CD4-positive, alpha-beta T cell treated with Interleukin-6 for 4 hours (primary cell): ENCODE data around the gene NDNF.

ENCODE experiments used
- DNase-seq: peaks from one replicate; pipeline ENCODE4 v3.0.0-alpha.2; 2020; ENCODE audit warnings: mixed read lengths

NDNF gene, protein sequence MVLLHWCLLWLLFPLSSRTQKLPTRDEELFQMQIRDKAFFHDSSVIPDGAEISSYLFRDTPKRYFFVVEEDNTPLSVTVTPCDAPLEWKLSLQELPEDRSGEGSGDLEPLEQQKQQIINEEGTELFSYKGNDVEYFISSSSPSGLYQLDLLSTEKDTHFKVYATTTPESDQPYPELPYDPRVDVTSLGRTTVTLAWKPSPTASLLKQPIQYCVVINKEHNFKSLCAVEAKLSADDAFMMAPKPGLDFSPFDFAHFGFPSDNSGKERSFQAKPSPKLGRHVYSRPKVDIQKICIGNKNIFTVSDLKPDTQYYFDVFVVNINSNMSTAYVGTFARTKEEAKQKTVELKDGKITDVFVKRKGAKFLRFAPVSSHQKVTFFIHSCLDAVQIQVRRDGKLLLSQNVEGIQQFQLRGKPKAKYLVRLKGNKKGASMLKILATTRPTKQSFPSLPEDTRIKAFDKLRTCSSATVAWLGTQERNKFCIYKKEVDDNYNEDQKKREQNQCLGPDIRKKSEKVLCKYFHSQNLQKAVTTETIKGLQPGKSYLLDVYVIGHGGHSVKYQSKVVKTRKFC

DNA sequence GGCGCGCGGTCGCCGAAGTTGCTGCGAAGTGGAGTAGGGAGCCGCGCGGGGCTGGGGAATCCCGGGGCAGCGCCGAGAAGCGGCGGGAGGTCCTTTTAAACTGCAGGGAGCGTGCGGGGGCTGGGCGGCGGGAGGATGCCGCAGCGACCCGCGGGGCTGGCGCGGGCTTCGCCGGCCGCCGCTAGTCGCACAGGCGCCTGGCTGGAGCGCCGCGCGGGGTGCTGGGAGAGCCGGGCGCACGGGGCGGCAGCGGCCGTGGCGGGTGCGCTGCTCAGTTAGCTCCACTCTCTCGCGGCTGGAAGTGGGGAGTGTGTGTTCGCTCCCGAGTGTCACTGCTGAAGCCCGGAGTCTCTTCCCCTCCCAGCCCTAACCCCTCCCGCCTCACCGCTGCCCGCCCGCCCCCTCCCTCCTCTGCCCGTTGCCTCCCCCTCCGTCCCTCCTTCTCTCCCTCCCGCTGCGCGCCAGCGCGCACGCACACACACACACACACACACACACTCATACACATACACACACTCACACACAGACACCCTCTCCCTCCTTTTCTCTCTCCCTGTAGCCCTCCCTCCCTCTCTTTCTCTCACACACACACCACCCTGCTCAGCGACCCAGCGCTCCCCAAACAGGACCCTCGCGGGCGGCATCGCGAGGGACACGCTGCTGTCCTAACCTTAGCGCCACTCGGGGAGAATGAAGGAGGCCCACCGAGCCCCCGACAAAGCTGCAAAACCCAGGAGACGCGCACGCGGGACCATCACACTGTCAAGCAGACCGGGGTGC is at the start of gene NDNF:
TSS of gene NDNF (minus strand) at position 312 of the 780 bp plus-strand sequence. CDS start 26,698 bp downstream, outside the sequence.
- DNase-seq, result peak; percentile 42

DNA sequence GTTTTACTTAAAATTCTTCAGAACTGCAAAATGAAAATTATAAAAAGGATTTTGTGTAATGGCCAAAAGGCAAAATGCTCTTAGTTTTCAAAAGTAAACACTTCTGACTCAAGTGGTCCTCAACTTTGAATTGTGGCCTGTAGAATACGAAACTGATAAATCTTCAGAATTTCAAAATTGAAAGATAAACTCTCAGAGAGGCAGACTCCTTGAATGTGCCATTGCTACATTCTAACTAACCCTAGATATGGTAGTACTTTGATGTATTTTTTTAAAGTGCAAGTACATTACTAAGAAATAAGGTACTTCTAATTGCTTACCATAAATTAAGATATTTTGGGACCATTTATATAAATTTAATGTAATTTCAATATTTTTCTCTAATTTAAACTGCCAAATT is 47.4 kb upstream of the NDNF start:
- DNase-seq, result no peak

DNA sequence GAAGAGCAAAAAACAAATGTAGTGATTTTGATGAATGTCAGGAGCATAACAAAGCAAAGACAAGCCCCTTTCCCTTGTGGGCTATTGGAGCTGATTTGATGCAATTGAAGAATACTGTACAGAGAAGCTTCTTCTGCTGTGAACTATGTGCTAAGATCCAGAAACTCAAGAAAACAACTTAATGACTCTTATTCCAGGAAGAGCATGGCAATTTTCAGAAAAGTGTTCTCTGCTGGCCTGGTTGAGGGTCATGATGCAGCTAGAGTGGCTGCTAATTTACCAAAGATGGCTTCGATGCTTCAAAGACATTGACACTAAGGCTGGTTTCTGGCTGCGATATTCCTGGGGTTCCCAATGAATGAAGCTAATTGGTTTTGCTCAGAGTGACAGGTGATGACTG is 46.0 kb upstream of the NDNF start:
- no peak for DNase-seq

DNA sequence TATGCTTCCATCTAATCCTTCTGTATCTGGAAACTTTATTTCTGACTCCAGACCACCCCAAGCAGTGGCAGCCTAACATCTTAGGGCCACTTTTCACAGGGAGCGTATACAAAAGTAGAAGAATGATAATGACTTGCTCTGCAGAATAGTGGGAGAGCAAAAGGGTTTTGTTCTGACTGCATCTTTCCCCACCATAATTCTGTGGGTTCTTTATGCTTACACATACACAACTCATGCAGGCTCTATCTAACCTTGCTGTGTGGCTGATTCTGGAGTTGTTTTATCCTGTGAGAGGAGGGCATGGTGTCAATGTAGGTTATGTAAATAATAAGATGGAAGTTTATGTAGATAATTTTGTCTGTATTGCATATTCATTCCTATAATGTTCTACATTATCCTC is 42.4 kb upstream of the NDNF start:
- no peak for DNase-seq

DNA sequence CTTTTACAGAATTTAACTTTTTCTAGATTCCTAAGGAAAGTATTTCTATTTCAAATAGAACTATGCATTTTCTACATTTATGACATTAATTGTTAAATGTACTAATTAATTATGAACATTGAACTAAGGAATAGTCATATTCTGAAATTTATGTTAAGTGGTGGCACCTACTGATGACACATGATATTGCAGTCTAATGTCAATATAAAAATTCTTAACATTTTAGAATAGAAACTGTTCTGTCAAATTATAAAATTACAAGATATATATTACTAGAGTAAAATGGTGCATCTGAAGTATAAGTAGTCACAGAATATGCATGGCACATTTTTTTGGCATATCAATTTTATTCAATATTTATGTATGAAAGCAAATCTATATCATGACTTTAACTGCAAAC is 40.2 kb upstream of the NDNF start:
- no peak for DNase-seq

DNA sequence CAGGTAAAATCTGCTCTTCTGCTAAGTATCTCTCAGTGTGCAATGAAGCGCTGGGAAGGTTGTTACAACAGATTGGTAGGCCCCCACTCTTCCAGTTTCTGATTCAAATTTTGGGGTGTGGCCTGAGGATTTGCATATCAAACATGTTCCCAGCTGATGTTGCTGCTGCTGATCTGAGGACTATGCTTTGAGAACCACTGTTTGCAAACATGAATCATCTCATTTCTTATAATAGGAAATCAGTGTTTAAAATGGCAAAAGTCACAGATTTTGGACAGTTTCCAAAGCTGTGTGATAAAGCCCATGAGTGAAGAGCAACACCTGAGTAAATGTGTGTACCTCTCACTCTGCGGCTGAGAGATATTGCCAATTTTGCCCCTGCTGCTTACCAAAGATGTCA is 36.2 kb upstream of the NDNF start:
- DNase-seq, result no peak

DNA sequence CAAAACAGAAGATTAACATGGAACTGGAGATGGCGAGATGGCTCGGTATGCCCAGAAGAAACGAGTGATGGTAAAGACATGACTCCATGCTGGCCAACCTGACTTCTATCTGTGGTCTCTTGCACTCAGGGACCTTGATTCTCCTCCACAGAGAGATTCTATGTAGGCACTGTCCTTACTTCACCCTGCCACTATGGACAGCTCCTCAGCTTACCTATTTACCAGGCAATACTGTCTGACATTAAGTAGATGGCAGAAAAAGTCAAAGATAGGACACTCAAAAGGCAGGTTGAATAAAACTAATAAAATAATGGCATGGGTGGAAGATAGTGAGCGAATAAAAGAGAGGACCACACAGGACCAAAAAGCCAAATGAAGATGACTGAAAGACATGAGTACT is 35.2 kb upstream of the NDNF start:
- DNase-seq, result no peak

DNA sequence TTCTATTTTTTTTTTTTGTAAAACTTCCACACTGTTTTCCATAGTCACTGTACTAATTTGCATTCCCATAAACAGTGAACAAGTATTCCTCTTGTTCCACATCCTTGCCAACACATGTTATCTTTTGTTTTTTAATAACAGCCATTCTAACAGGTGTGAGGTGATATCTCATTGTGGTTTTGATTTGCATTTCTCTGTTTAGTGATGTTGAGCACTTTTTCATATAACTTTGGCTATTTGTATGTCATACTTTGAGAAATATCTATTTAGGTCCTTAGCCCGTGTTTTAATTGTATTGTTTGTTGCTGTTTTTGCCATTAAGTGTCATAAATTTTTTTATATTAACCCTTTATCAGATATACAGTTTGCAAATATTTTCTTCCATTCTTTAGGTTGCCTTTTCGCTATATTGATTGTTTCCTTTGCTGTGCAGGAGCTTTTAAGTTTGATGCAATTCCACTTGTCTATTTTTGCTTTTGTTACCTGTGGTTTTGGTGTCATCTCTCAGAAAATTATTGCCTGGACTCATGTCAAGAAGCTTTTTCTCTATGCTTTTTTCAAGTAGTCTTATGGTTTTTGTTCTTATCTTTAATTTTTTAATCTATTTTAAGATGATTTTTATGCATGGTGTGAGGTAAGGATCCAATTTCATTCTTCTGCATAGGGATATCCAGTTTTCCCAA is 27.9 kb upstream of the NDNF start:
- DNase-seq, result no peak

DNA sequence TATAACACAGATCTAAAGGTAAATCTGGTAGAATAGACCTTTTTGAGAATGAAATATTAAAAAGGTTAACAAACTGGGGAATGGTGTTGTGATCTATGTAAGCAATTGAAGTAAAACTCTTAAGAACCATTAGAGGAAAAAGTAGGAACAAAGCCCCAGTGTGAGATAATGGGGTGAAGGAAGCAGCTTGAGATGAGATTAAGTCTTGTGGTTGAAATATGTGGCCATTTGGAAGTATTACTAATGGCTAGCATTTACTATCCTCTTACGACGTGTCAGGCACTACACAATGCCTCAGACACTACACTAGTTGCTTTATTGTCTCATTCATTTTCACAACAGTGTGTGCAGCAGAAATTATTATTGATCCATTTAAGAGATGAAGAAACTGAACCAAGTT is 25.9 kb upstream of the NDNF start:
- no peak for DNase-seq

DNA sequence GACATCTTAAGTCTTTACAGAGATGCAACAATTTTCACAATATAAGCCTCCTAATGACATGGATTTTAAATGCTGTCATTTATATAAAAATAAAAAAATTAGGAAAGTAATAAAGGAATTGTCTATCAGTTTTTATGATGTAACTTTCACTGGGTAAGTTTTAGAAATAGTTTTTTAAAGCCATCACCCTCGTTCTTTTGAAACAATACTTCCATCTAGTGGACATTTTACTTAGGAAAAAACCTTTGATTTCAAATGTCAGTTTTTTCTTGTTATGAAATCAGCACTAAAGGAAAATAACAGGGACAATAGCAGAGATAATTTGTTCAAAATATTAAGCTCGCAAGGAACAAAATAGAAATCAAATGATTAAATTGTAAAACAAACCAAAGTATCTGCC is 24.3 kb upstream of the NDNF start:
- no peak for DNase-seq

DNA sequence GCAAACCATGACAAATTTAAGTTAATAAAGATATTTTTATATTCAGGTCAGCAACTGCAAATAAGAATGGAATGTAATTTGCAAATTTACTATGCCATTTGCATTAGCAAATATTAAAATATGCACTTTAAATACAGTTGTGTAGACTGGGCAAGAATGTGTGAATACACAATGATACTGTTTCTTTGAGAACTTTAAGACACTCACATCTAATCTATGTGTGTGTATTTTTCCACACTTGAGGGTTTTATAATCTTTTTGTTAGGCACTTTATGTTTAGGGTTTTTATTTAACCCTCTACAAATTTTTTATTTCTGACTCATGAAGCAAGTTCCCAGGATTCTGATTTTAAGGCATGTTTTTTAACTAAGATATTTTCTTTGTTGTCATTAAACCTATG is 23.9 kb upstream of the NDNF start:
- no peak for DNase-seq

DNA sequence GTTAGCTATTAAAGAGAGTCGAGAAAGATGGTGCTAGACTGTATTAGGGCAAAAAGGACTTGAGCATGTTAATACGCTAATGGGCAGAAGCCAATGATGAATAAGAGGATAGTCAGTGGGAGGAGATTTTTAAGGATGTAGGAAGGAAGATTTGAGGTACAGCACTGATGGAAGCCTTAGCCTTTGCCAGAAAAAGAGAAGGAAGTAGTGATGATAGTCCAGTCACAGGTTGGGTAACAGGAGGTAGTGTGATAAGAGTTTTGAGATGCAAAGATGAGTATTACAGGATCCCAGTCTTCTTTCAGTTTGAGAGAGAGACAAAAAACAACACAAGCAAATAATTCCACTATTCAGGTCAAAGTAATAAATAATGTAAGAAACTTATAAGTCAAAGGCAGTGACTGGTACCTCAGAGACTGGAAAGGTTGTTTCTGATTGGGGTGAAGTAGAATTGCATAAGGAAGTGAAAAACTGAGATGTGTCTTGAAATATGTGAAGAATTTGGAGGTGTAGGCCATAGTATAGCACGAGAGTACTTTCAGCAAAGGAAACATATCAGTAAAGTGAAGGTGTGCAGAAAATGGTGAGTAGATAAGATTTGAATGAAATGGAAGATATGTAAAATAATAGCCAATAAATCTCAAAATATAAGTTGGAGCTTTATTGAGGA is 22.1 kb upstream of the NDNF start:
- no peak for DNase-seq

DNA sequence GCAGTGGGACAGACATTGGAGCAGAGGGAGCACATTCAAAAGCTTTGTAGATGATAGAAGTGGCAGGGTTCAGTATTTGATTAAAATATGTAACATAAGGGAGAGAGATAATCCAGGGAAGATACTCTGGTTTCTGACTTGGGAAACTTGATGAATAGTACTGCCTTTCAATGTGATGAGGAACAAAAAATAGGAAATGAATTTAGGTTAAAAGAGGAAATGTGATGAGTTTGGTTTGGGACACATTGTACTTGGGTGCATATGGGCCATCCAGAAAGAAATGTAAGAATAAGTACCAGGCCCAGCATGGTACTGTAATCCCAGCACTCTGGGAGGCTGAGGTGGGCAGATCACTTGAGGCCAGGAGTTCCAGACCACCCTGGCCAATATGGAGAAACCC is 20.9 kb upstream of the NDNF start:
- DNase-seq, result no peak

DNA sequence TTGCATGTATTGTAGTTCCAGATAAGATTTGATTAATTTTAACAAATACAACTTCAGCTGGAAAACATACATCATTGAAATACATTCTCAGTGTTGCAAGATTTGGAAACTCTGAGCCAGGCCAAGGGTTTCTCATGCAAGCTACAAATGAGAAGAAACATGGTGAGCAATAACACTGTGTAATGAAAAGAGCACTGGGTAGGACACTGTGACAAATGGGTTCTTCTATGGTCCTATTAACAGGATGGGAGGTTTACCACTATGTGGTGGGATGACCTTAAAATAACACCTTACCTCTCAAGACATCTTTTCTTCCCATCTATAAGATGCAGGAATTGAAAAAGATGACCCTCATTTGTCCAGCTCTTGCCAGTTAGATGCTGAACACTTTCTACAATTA is 19.6 kb upstream of the NDNF start:
- no peak for DNase-seq

DNA sequence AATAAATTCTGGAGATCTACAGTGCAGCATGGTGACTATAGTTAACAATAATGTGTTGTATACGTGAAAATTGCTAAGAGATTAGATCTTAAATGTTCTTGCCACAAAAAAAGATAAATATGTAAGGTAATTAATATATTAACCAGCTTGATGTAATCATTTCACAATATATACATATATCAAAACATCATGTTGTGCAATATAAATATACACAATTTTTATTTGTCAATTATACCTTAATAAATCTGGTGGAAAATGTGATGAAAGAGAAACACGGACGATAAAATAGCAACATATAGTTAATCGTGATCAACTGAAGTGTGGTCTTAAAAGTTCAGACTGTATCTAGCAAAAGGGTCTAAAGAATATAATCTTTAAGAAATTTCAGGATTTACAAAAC is 16.5 kb upstream of the NDNF start:
- no peak for DNase-seq

DNA sequence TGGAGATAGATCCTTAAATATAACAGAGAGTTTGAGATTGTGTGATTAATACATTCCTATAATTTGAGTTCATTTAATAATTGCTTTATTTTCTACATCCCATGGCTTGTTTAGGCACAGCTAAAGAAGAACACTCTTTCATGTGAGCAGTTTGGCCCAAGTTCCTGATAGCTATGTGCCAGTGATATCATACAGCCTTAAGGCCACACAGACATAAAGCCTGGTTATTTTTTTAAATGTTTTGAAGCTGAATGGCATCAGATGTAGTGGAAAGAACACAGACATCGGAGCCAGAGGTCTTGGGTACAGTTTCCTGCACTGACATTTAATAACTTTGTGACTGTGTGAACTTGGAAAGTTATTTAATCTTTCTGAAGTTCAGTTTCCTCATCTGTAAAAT is 7.0 kb upstream of the NDNF start:
- DNase-seq, result no peak

DNA sequence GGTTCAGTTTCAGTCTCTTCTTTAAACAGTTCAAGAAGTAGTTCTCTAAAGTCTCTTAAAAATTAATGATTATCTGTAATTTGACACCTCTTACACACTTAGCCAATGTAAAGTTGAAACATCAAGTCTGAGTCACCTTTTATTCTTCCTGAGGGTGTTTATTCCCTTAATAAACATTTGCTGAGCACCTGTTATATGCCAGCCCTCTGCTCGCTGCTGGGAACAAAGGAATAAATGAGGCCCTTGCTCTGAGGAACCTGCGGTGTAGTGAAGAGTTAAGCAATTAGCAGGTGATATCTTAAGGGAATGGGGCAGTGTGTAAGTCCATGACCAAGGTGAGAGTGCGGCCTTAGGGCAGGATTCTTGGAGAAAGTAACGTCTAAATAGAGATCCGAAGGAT is 5.2 kb upstream of the NDNF start:
- no peak for DNase-seq

DNA sequence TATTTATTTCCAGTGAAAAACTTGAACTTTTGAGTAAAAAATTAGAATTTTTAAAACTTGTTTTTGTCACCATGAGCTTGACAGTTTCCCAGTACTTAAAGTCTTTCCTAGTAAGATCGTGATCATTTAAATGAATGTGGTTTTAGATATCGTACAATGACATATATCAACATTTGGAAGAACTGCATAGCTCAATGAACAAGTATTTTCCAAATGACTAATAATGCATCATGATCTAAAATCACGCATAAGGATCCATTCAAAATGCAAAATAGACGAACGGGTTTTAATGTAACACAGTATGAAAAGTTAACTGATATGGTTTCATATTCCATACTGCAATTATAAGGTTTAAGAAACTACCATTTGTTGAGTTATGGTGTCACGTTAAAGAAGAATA is 4.1 kb upstream of the NDNF start:
- no peak for DNase-seq

DNA sequence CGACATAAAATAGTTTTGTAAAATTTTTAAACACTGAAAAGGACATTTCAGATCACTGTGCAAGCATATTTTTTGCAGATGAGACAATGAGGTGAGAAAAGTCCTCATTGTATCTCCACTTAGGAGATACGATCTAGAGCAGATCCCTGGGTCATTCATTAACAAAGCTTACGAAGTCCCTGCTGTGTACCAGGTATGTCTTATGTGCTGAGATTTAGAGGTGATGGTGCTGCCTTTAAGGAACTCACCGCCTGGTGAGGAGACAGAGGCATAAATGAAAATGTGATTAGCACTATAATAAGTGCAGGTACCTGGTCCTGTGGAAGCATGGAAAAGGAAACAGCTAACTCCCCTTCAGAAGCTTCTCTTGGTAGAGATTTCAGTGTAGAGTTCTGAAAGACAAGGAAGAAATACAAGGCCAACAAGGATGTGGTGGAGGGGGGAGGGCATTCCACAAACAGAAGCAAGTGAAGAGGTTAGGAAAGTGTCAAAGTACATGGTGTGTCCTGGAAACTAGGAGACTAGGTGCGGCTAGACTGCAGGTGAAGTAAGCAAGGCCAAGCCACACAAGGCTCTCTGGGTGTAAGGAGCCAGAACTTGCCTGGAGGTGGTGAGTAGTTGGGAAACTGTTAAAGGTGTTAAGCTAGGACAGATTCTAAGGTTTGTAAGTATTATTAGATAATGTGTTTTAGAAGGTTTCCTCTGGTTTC is 1.5 kb upstream of the NDNF start:
- DNase-seq, result no peak

DNA sequence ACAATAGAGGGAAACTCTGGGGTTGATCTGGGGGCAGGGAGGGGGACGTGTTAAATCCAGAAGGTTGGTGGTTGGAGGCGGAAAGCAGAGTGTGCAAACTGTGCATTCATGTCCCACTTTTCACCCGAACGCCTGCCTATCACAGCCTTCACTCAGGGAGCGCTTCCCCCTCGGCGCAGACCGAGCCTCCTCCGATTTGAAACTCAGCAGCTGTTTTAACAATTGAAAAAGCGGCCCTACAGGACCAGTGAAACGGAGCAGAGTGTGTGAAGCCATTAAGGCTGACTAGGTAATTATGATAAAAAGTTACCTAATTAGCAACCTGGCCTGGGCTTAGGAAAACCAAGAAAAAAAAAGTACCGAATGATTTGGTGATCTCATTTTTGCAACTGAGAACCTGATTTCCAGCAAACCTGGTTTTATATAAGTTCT is 685 bp upstream of the NDNF start:
- DNase-seq, result peak; percentile 19

DNA sequence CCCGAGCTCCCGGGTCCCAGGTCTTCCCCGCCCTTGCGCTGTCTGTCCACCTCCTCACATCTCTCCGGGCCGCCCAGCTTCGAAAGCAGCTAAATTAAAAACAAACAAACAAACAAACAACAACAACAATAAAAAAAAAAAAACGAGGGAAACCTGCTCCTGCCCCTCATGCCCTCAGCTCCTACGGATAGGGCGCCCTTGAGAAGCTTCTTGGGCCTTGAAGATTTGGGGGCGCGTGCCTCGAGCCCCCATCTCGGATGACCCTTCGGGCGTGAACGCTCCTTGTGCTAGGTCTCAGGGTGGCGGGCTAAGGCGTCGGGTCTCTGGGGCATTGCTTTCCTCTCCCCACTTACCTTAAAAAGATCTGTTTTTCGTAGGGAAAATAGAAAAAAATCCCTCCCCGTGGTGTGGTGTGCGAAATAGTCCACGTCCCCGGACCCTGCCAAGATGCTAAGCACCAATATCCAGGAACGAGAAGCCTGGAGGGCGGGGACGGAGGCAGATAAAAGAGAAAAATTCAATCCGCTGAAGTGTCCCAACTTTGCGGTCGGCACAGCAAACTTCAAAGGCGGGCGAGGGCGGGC is 603 bp downstream of the NDNF start:
- no peak for DNase-seq
